ENCODE results near the gene COL4A6.

The COL4A6 gene

GRCh38 chrX:108117988-108118387, 320.2 kb downstream of the COL4A6 start:
- TF ChIP-seq CTCF (IDR thresholded peaks at IDR 0.05; ENCODE audit: low read depth, low read length, poor library complexity, severe bottlenecking) (no peak), EZH2phosphoT487 (IDR thresholded peaks at IDR 0.05; ENCODE audit: borderline replicate concordance, low read length) (no peak)
- H3F3A ChIP-seq (ENCODE audit: control insufficient read depth, insufficient read depth) = no peaks in the 10 kb centered on the region
- no peaks in the 10 kb centered on the region for H3K36me3 ChIP-seq (ENCODE audit: control insufficient read depth, low read length)
- H4K20me1 ChIP-seq (ENCODE audit: control insufficient read depth, insufficient read depth, low read depth, low read length) = no peaks in the 10 kb centered on the region
- no peaks in the 10 kb centered on the region for H3K9me2 ChIP-seq (replicated peaks; ENCODE audit: control insufficient read depth, low read length)
- no peak overlapping the region for H3K27ac ChIP-seq (ENCODE audit: low read depth, low read length)
- no peaks in the 10 kb centered on the region for H3K4me1 ChIP-seq (ENCODE audit: control insufficient read depth, low read length)
- H3K27me3 ChIP-seq (ENCODE audit: control insufficient read depth, low read length) = no peaks in the 10 kb centered on the region
- no peaks in the 10 kb centered on the region for H3K79me2 ChIP-seq (ENCODE audit: control insufficient read depth, low read length)
- no peaks in the 10 kb centered on the region for H3K9me3 ChIP-seq (ENCODE audit: control insufficient read depth, insufficient read depth, low read length)
- no peak overlapping the region for H3K4me2 ChIP-seq (ENCODE audit: low read length)
- H3K4me3 ChIP-seq (ENCODE audit: low read length) = no peak overlapping the region

GRCh38 chrX:108114541-108114940, 323.7 kb downstream of the COL4A6 start:
- H3K36me3 ChIP-seq (ENCODE audit: control insufficient read depth, low read length) = no peaks in the 10 kb centered on the region
- no peak overlapping the region for H3K4me3 ChIP-seq (ENCODE audit: low read length)
- TF ChIP-seq EZH2phosphoT487 (IDR thresholded peaks at IDR 0.05; ENCODE audit: borderline replicate concordance, low read length) = no peak
- TF ChIP-seq CTCF (IDR thresholded peaks at IDR 0.05; ENCODE audit: low read depth, low read length, poor library complexity, severe bottlenecking) = no peak
- H3K27me3 ChIP-seq (ENCODE audit: control insufficient read depth, low read length) = no peaks in the 10 kb centered on the region
- H3K4me2 ChIP-seq (ENCODE audit: low read length) = no peak overlapping the region
- H3K4me1 ChIP-seq (ENCODE audit: control insufficient read depth, low read length) = no peaks in the 10 kb centered on the region
- no peaks in the 10 kb centered on the region for H3F3A ChIP-seq (ENCODE audit: control insufficient read depth, insufficient read depth)
- no peaks in the 10 kb centered on the region for H3K9me3 ChIP-seq (ENCODE audit: control insufficient read depth, insufficient read depth, low read length)
- no peaks in the 10 kb centered on the region for H3K79me2 ChIP-seq (ENCODE audit: control insufficient read depth, low read length)
- no peak overlapping the region for H3K27ac ChIP-seq (ENCODE audit: low read depth, low read length)
- H3K9me2 ChIP-seq (replicated peaks; ENCODE audit: control insufficient read depth, low read length) = no peaks in the 10 kb centered on the region
- no peaks in the 10 kb centered on the region for H4K20me1 ChIP-seq (ENCODE audit: control insufficient read depth, insufficient read depth, low read depth, low read length)

Measured in DOHH2 (cell line).